Measurements from ENCODE around the gene MBD2. TPM values are rescaled to one million over a fixed set of nuclear protein-coding genes. Genes with fewer than 3 reads are reported as not detected.

Gene MBD2
- total and polyA plus RNA-seq, 2 experiments from 2014 or later = 14.4 to 56.8 TPM

GRCh38 chr18:54267701-54268100 is 43.2 kb upstream of the MBD2 start:
- Histone ChIP-seq H3K4me2 (no peak overlapping the region), H3K36me3 (replicated peaks; ENCODE audit: insufficient read depth, low read depth) (no peaks in the 10 kb centered on the region), H3K27ac (no peak overlapping the region), H3K9me2 (replicated peaks; ENCODE audit: insufficient read depth) (no peaks in the 10 kb centered on the region), H3K79me2 (peaks cover 15% of the 10 kb centered on the region), H2AFZ (no peak overlapping the region), H3K4me1 (ENCODE audit: insufficient read depth) (no peaks in the 10 kb centered on the region), H3K27me3 (no peaks in the 10 kb centered on the region), H4K20me1 (ENCODE audit: insufficient read depth, poor library complexity, severe bottlenecking) (no peaks in the 10 kb centered on the region), H3K9me3 (ENCODE audit: low read depth) (no peaks in the 10 kb centered on the region), H3K4me3 (no peak overlapping the region)
- WGBS (ENCODE audit: low lambda C conversion rate, missing lambda C conversion rate) = 84% methylated on average over 7 of the region's 7 CpGs
- no peak for DNase-seq (ENCODE audit: low spot score)
- TF ChIP-seq EZH2phosphoT487 (IDR thresholded peaks at IDR 0.05; ENCODE audit: low read depth, severe bottlenecking, unreplicated experiment) (no peak), CTCF (IDR thresholded peaks at IDR 0.05; ENCODE audit: poor library complexity) (no peak), EZH2 (IDR thresholded peaks at IDR 0.05; ENCODE audit: borderline replicate concordance) (no peak)

- H3K27ac ChIP-seq = no peak overlapping the region
- TF ChIP-seq EZH2 (IDR thresholded peaks at IDR 0.05; ENCODE audit: borderline replicate concordance) (no peak), EZH2phosphoT487 (IDR thresholded peaks at IDR 0.05; ENCODE audit: low read depth, severe bottlenecking, unreplicated experiment) (no peak), CTCF (IDR thresholded peaks at IDR 0.05; ENCODE audit: poor library complexity) (no peak)
Observed at GRCh38 chr18:54263904-54264336, 39.5 kb upstream of the MBD2 start.

GRCh38 chr18:54261894-54262293 is 37.4 kb upstream of the MBD2 start:
- WGBS (ENCODE audit: low lambda C conversion rate, missing lambda C conversion rate) = 69% methylated on average over 3 of the region's 3 CpGs
- H4K20me1 ChIP-seq (ENCODE audit: insufficient read depth, poor library complexity, severe bottlenecking) = no peaks in the 10 kb centered on the region
- no peaks in the 10 kb centered on the region for H3K79me2 ChIP-seq
- H3K4me2 ChIP-seq = no peak overlapping the region
- no peak overlapping the region for H3K27ac ChIP-seq
- H2AFZ ChIP-seq = no peak overlapping the region
- H3K9me2 ChIP-seq (replicated peaks; ENCODE audit: insufficient read depth) = no peaks in the 10 kb centered on the region
- H3K4me1 ChIP-seq (ENCODE audit: insufficient read depth) = peaks cover 7% of the 10 kb centered on the region
- TF ChIP-seq CTCF (IDR thresholded peaks at IDR 0.05; ENCODE audit: poor library complexity) = no peak
- no peak for TF ChIP-seq EZH2phosphoT487 (IDR thresholded peaks at IDR 0.05; ENCODE audit: low read depth, severe bottlenecking, unreplicated experiment)
- TF ChIP-seq EZH2 (IDR thresholded peaks at IDR 0.05; ENCODE audit: borderline replicate concordance) = no peak
- H3K9me3 ChIP-seq (ENCODE audit: low read depth) = no peaks in the 10 kb centered on the region
- DNase-seq (ENCODE audit: low spot score) = no peak
- no peaks in the 10 kb centered on the region for H3K27me3 ChIP-seq
- no peaks in the 10 kb centered on the region for H3K36me3 ChIP-seq (replicated peaks; ENCODE audit: insufficient read depth, low read depth)
- H3K4me3 ChIP-seq = no peak overlapping the region

More at GRCh38 chr18:54263904-54264336, 39.5 kb upstream of the MBD2 start:
- H3K79me2 ChIP-seq = no peaks in the 10 kb centered on the region
- H3K4me3 ChIP-seq = no peak overlapping the region
- no peaks in the 10 kb centered on the region for H3K27me3 ChIP-seq
- WGBS (ENCODE audit: low lambda C conversion rate, missing lambda C conversion rate) = 92% methylated on average over 1 of the region's 1 CpG
- DNase-seq (ENCODE audit: low spot score) = no peak
- H3K36me3 ChIP-seq (replicated peaks; ENCODE audit: insufficient read depth, low read depth) = no peaks in the 10 kb centered on the region
- no peaks in the 10 kb centered on the region for H3K9me2 ChIP-seq (replicated peaks; ENCODE audit: insufficient read depth)
- H3K4me1 ChIP-seq (ENCODE audit: insufficient read depth) = no peaks in the 10 kb centered on the region
- no peaks in the 10 kb centered on the region for H3K9me3 ChIP-seq (ENCODE audit: low read depth)
- no peaks in the 10 kb centered on the region for H4K20me1 ChIP-seq (ENCODE audit: insufficient read depth, poor library complexity, severe bottlenecking)
- no peak overlapping the region for H2AFZ ChIP-seq
- H3K4me2 ChIP-seq = no peak overlapping the region

All from hepatocyte (in vitro differentiated cells).